SK-N-SH (cell line): ENCODE measurements around the gene DMD.

Source experiments
- ELF1 ChIP-seq: IDR thresholded peaks from 2 replicates; pipeline ENCODE4 v1.4.0; 2012
- EZH2phosphoT487 ChIP-seq: fragments of 200-600 bp; sonication (generic); IDR thresholded peaks from 2 replicates; pipeline ENCODE4 v1.6.1; 2017; ENCODE audit warnings: low read depth, mixed run types, mild to moderate bottlenecking, antibody characterized with exemption, moderate library complexity, borderline replicate concordance
- FOXJ3 ChIP-seq: sonication (generic); formaldehyde crosslinking; IDR thresholded peaks from 2 replicates; pipeline ENCODE4 v1.5.1; 2020; ENCODE audit warnings: mild to moderate bottlenecking, missing genetic modification reagents
- GABPA ChIP-seq: IDR thresholded peaks from 2 replicates; pipeline ENCODE4 v1.4.0; 2012; ENCODE audit warnings: low read depth, mild to moderate bottlenecking
- JUND ChIP-seq: IDR thresholded peaks from 2 replicates; pipeline ENCODE4 v1.4.0; 2012
- POLR2AphosphoS5 ChIP-seq: IDR thresholded peaks from 2 replicates; pipeline ENCODE4 v1.6.1; 2012; ENCODE audit warnings: low read depth, low read length
- RAD21 ChIP-seq: IDR thresholded peaks from 2 replicates; pipeline ENCODE4 v1.6.1; 2012; ENCODE audit warnings: mild to moderate bottlenecking, low read length
- SIN3A ChIP-seq: IDR thresholded peaks from 2 replicates; pipeline ENCODE4 v1.6.1; 2012; ENCODE audit warnings: low read depth, mild to moderate bottlenecking, low read length, moderate library complexity, borderline replicate concordance
- SMC3 ChIP-seq: IDR thresholded peaks from 2 replicates; pipeline ENCODE4 v1.6.1; 2012; ENCODE audit warnings: low read depth, low read length, improper control_type of control experiment
- TF ChIP-seq, protein P1 (sequence below): fragments of 200-600 bp; sonication (generic); IDR thresholded peaks from 2 replicates; pipeline ENCODE4 v1.6.1; 2017; ENCODE audit warnings: antibody characterized with exemption, mild to moderate bottlenecking, moderate library complexity
- TF ChIP-seq, protein P2 (sequence below): fragments of 150-350 bp; IDR thresholded peaks from 2 replicates; pipeline ENCODE4 v1.6.1; 2017; ENCODE audit warnings: antibody characterized with exemption, low read length, low read depth, borderline replicate concordance
- TF ChIP-seq, protein P3 (sequence below): IDR thresholded peaks from 2 replicates; pipeline ENCODE4 v1.4.0; 2012; ENCODE audit warnings: low read depth, borderline replicate concordance

DNA sequence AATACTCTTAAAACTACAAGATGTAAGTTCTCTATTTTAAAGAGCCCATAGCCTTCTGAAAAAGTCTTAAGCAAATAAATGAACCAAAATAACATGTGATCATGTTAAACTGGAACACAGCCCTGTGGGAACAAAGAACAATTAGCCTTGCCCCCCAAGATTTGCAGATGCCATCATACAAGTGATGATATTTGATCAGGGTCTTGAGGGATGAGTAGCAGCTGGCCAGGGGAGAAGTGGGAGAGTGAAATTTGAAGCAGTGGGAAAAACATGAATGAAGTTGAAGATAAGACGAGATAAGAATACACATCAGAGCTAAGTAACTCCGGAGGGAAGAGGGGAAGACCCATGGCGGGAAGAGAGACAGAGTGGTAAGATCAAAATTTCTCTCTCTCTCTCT lies 1689.4 kb downstream of the DMD start:
- no peak for TF ChIP-seq RAD21
- no peak for TF ChIP-seq POLR2AphosphoS5
- TF ChIP-seq, protein P1, sequence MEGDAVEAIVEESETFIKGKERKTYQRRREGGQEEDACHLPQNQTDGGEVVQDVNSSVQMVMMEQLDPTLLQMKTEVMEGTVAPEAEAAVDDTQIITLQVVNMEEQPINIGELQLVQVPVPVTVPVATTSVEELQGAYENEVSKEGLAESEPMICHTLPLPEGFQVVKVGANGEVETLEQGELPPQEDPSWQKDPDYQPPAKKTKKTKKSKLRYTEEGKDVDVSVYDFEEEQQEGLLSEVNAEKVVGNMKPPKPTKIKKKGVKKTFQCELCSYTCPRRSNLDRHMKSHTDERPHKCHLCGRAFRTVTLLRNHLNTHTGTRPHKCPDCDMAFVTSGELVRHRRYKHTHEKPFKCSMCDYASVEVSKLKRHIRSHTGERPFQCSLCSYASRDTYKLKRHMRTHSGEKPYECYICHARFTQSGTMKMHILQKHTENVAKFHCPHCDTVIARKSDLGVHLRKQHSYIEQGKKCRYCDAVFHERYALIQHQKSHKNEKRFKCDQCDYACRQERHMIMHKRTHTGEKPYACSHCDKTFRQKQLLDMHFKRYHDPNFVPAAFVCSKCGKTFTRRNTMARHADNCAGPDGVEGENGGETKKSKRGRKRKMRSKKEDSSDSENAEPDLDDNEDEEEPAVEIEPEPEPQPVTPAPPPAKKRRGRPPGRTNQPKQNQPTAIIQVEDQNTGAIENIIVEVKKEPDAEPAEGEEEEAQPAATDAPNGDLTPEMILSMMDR, result no peak
- TF ChIP-seq FOXJ3, result no peak
- no peak for TF ChIP-seq EZH2phosphoT487
- TF ChIP-seq SMC3, result no peak
- TF ChIP-seq JUND, result no peak
- TF ChIP-seq SIN3A, result no peak
- no peak for TF ChIP-seq ELF1
- TF ChIP-seq, protein P2, sequence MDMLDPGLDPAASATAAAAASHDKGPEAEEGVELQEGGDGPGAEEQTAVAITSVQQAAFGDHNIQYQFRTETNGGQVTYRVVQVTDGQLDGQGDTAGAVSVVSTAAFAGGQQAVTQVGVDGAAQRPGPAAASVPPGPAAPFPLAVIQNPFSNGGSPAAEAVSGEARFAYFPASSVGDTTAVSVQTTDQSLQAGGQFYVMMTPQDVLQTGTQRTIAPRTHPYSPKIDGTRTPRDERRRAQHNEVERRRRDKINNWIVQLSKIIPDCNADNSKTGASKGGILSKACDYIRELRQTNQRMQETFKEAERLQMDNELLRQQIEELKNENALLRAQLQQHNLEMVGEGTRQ, result no peak
- no peak for TF ChIP-seq GABPA
- TF ChIP-seq, protein P3, sequence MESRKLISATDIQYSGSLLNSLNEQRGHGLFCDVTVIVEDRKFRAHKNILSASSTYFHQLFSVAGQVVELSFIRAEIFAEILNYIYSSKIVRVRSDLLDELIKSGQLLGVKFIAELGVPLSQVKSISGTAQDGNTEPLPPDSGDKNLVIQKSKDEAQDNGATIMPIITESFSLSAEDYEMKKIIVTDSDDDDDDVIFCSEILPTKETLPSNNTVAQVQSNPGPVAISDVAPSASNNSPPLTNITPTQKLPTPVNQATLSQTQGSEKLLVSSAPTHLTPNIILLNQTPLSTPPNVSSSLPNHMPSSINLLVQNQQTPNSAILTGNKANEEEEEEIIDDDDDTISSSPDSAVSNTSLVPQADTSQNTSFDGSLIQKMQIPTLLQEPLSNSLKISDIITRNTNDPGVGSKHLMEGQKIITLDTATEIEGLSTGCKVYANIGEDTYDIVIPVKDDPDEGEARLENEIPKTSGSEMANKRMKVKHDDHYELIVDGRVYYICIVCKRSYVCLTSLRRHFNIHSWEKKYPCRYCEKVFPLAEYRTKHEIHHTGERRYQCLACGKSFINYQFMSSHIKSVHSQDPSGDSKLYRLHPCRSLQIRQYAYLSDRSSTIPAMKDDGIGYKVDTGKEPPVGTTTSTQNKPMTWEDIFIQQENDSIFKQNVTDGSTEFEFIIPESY, result no peak
